Erythroblast (primary cell): ENCODE data around the gene HIBADH.

ENCODE experiments used
- DNase-seq, 2 experiments: peaks; one replicate each; lab custom pipeline; 2025; lab: John Stamatoyannopoulos, UW
- GATA1 ChIP-seq: IDR thresholded peaks from 2 replicates; pipeline ENCODE4 v1.6.1; 2011; ENCODE audit warnings: low read depth, mild to moderate bottlenecking, control low read depth, low read length, moderate library complexity
- POLR2A ChIP-seq: IDR thresholded peaks from 2 replicates; pipeline ENCODE4 v1.6.1; 2011; ENCODE audit warnings: mild to moderate bottlenecking, low read length

HIBADH gene

DNA sequence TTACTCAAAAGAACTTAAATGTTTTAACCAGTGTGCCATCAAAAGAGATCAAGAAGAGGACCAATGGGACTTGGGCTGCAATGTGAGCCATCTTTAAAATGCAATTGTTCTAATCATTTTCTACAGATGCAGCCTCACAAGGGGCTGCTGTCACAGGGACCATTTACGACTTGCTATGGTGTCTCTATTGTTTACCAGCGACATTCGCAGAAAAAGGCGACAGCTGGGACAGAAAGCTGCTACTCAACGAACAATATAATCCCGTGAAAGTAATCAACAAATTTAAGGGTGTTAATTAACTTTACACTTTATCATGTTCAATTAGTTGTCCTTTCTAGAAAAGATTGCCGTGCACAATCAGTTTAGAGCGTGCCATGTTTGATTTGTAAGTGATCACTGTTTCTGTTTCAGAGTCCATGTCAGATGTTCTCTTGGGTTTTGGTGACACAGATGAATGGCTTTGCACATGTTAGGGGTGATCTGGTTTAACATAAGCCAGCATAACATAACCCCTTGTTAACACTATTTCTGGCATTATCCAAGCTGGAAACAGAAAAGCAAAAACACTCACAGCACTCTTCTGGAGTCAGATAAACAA, 110.8 kb downstream of the HIBADH start:
- no peak for DNase-seq
- TF ChIP-seq GATA1 (no peak), POLR2A (no peak)

DNA sequence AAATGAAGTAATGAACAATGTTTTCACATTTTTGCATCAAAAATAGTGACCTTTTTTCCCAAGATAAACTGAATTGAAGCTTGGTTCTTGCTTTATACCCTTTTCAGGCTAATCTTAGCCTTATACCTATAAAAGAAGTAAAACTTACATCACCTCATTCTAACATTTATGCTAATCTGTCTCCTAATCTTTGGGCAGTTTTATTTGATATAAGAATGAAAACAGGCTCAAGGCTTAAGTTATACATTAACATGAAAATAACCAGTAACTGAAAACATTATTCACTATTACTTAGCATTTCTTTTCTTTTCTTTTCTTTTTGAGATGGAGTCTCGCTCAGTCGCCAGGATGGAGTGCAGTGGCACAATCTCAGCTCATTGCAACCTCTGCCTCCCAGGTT, 113.1 kb downstream of the HIBADH start:
- DNase-seq = no peak
- TF ChIP-seq POLR2A (no peak), GATA1 (no peak)

DNA sequence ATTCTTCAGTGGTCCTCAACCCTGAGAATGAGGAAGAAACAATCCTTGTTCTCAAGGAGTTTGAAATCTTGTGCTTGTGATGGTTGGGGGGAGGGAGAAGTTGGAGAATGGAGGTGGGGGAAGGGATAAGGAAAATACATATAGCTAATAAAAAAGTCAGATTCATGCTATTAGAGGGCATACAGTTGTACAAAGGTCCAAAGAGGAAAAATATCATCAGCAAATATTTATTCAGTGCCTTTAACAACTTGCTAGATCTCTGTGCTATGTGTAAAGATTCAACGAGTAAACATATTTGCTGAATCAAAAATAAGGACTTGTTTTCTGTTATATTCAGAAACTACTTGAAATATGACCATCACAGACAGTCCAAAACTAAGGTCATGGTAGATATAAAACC, 114.4 kb downstream of the HIBADH start:
- TF ChIP-seq POLR2A (no peak), GATA1 (no peak)
- DNase-seq = no peak

DNA sequence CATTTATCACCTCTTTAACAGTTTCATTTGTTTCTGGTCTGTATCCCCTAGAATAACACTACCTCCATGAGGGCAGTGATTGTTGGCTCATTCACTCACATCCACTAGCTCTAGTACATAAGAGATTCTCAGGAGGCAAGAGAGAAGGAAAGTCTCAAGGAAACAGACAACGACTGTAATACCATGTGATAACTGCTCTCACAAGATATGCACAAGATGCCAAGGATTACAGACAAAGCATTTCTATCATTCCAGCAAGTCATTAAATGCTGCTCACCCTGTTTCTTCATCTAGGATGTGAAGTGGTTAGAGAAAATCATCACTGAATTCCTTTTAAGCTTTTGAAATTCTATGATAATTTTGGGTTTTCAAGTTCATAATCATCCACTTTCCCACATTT, 115.3 kb downstream of the HIBADH start:
- no peak for DNase-seq
- TF ChIP-seq GATA1 (no peak), POLR2A (no peak)

DNA sequence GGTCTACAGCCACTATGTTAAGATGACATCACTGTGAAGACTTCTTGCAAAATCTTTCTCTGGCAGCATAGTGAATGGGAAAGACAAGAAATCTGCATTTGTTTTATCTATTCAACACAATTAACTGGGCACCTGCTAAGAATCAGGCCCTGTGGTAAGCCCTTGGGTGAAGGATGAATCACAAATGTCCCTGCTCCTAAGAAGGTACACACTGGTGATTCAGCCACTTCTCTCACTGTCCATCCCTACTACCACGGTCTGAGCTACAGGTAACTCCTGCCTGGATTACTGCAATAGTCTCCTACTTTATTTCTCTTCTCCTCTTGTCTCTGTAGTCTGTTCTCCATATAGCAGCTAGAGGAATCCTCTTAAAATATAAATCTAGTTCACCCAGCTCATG, 116.1 kb downstream of the HIBADH start:
- DNase-seq = no peak

DNA sequence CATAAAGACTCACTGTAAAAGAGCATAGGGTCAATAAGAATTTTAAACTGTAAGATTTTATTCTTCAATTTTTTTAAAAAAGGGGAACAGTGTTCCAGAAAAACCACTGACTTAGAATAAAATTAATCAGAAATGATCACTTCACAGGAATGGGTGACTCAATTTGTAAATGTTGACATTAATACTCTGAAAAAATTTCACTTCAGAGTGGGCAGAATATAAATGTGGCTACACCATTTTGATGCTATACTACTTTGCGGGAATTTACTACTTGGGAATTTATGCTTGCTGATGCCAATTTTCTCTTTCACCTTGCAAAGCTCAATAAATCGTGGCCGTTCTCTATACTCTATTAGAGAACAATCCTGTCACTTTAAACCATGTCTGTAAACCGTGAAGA, 126.9 kb downstream of the HIBADH start:
- no peak for DNase-seq
- no peak for TF ChIP-seq GATA1
- no peak for TF ChIP-seq POLR2A

More for the DNA sequence above, 116.1 kb downstream of the HIBADH start:
- TF ChIP-seq POLR2A (no peak), GATA1 (no peak)

DNA sequence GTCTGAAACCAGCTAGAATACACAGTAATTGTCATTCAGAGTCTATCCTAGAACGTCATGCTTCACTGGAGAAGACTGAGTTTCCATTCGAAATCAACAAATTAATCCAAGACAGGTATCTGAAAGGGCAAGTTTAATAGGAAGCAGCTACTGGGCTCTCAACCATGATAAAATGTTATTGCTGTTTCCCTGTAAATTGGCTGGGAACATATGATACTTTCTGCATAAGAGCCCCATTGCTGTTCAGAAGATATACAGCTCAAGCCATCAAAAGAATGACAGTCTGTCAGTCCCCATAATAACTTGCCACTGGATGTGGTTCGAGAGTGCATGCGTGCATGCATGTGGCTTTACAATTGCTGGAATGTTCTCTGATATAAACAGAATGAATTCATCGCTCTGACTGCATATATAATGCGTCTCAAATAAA, 129.0 kb downstream of the HIBADH start:
- TF ChIP-seq GATA1 (no peak), POLR2A (no peak)
- DNase-seq = no peak

DNA sequence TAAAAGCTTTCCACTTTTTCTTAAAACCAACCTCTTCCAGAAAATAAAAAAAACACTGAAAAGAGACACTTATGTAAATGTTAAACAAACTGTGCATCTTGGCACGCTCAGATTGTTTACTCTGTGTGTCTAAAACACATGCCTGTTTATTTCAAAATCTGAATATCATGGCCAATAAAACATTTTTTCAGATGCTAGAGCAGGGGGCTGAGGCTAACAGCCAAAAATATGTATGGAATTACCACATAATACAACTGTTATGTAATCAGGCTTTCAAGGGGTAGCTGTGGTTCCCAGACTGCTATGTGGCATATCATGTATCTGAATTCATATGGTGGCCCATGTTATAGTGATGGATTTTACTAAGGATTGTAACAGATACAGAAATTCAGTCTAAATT, 130.4 kb downstream of the HIBADH start:
- no peak for DNase-seq
- TF ChIP-seq POLR2A = no peak
- no peak for TF ChIP-seq GATA1

DNA sequence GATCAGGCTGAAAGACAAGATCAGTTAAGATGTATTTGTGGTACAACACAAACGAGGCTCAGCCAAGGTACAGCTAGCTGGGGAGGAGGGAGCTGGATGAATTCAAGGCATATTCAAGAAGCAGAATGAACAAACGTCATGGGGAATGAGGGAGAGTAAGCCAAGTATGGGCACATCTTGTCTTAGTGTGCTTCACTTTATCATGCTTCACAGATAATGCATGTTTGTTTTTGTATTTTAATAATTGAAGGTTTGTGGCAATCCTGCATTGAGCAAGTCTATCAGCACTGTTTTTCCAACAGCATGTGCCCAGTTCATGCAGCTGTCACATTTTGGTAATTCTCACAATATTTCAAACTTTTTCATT, 135.4 kb downstream of the HIBADH start:
- TF ChIP-seq GATA1 = no peak
- no peak for TF ChIP-seq POLR2A
- DNase-seq = no peak

DNA sequence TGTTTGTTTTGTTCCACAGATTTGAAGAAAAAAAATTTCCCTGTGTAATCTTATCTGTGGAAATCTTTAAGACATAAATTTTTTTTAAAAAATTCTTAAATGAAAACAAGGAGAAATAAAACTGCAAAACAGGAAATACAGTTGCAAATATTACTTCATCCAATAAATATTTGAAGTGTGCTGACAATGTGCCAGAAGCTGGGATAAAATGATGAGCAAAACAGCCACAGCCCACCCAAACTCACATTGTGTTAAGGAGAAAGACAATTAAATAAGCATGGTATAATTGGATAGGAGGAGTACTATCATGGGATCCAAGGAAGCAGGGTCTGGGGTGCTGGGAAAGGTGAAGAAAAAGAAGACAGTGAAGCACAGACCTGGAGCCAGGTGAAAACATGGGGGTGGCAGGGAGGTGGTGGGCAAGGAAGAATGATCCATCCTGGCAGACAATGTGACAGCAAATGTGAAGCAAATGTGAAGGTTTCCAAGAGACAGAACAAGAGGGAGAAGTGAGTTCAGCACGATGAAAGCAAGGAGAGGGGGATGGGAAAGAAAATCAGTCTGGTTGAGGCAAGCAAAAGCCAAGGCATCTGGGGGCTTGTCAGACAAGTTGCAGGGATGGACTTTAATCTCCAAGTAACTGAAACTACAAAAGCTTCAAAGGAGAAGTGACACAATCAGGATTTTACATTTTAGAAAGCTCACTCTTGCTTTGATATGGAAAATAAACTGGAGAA, 135.9 kb downstream of the HIBADH start:
- TF ChIP-seq POLR2A (no peak), GATA1 (no peak)
- no peak for DNase-seq

DNA sequence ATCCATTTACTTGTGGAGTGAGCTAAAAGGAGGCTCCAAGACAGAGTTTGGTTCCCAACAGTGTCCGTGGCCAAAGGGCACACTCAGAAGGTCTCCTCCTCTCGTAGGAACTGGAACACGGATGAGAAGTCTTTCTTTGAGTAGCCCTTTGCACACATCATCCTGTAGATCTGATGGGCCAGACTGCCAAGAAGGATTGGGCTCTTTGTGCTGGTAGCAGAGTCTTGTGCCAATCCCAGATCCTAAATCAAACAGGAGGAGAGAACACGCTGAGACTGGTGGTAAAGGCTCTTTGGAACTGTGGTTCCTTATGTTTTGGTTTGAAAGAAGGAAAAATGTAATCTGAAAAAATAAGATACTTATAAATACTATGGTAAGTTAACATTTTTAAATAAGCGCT, 136.6 kb downstream of the HIBADH start:
- no peak for TF ChIP-seq POLR2A
- TF ChIP-seq GATA1 = no peak
- DNase-seq = no peak

DNA sequence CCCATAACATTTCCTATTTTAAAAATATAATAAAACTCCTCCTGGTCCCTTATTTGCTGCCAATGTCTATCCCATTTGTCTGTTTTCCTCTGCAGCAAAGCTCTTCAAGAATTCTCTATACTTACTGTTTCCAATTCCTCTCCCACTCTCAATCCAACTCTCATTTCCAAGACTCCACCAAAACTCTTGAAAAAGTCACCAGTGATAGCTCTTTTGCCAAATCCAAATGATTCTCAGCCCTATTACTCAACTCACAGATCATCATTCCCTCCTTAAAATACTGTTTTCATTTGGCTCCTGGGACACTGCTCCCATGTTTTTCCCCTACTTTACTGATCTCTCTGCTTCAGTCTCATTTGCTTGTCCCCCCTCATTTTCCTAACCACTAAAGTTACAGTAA, 139.4 kb downstream of the HIBADH start:
- no peak for DNase-seq
- TF ChIP-seq POLR2A (no peak), GATA1 (no peak)

DNA sequence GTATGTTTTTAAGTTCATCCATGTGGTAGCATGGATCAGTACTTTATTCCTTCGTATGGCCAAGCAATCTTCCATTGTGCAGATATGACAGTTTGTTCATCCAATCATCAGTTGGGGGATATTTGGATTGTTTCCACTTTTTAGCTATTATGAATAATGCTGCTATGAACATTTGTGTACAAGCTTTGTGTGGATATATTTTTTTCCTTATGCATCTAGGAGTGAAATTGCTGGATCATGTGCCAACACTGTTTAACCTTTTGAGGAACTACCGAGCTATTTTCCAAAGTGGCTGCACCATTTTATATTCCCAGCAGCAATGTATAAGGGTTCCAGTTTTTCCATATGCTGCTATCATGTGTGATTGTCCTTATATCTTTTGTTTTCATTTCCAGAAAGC, 140.1 kb downstream of the HIBADH start:
- no peak for TF ChIP-seq POLR2A
- TF ChIP-seq GATA1 = no peak
- no peak for DNase-seq

DNA sequence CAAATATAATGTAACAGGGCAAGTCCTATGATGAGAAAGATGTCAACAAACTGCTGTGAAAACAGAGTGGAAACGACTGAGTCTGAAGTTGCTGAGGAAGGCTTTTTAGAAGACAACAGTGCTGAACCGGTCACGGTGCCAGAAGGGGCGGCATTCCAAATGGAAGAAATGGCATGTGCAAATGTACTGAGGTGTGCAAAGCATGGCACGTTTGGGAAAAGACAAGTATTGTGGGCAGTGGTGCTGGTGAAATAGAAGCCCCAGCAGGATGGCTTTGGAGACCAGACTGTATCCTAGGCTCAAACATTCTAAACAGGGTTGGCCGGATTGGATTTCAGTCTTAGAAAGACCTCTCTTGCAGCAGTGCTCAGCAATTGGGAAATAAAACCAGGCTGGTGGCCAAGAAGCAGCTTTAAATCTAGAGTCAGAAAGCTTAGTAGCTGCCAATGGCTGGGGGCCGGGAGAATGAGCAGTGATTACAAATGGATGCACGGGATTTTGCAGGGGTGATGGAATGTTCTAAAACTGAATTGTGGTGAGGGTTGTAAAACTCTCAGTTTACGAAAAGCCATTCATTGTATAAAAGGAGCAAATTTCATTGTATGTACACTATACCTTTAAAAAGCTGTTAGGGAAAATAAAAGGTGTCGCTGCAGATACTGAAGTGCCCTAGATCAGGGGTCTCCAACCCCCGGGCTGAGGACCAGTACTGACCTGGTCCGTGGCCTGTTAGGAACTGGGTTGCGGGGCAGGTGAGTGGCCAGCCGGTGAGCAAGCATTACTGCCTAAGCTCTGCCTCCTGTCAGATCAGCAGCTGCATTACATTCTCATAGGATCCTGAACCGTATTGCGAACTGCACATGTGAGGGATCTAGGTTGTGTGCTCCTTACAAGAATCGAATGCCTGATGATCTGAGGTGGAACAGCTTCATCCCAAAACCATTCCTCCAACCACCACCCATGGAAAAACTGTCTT, 141.6 kb downstream of the HIBADH start:
- no peak for TF ChIP-seq POLR2A
- TF ChIP-seq GATA1 = no peak

More for the DNA sequence above, 141.6 kb downstream of the HIBADH start:
- DNase-seq = no peak
